IMR-90 (cell line): ENCODE data around the gene SLF2. TPM values are rescaled to one million over a fixed set of nuclear protein-coding genes. Genes with fewer than 3 reads are reported as not detected.
A peak's percentile ranks its signal among the peaks of the same experiment; 100 is the strongest.

Experiments used
- ATAC-seq: fragments of 200-7000 bp; cut with Tn5 transposase; 2 replicates; pipeline ENCODE4 v1.9.1; 2020; ENCODE audit warnings: low read depth, mild to moderate bottlenecking, moderate library complexity
- BruUV-seq: library from RNA; stranded (reverse); fragments of 400-500 nt; replicated peaks from 2 replicates; lab custom pipeline; 2021; lab: Mats Ljungman, UMichigan
- CTCF ChIA-PET: fragments of 300-600 bp; formaldehyde crosslinking; extraction: SDS; loops from one replicate; lab custom pipeline; 2021; ENCODE audit warnings: antibody characterized with exemption; lab: Yijun Ruan, JAX
- POLR2A ChIA-PET: fragments of 300-600 bp; sonication (Branson Sonifier 250); formaldehyde crosslinking; loops from one replicate; lab custom pipeline; 2022; ENCODE audit warnings: antibody characterized with exemption; ENCODE audit not compliant: unreplicated experiment; lab: Charles Lee
- DNase-seq: peaks from one replicate; pipeline ENCODE4 v3.0.0; 2013
- H2AFZ ChIP-seq: replicated peaks from 2 replicates; pipeline ENCODE3; 2013; ENCODE audit warnings: low read length, mild to moderate bottlenecking; ENCODE audit not compliant: poor library complexity
- H2AK5ac ChIP-seq: 2 replicates; pipeline ENCODE4 v1.6.1; 2013; ENCODE audit warnings: low read depth, low read length, inconsistent platforms
- H2AK9ac ChIP-seq: replicated peaks from 2 replicates; pipeline ENCODE3; 2013; ENCODE audit warnings: mild to moderate bottlenecking, low read depth, low read length, moderate library complexity; ENCODE audit not compliant: poor library complexity
- H2BK120ac ChIP-seq: 2 replicates; pipeline ENCODE4 v1.6.1; 2013; ENCODE audit warnings: low read depth, low read length, inconsistent platforms
- H2BK15ac ChIP-seq: 3 replicates; pipeline ENCODE4 v1.6.1; 2013; ENCODE audit warnings: low read depth, low read length, inconsistent platforms
- H2BK20ac ChIP-seq: 2 replicates; pipeline ENCODE4 v1.6.1; 2013; ENCODE audit warnings: low read depth, mild to moderate bottlenecking, inconsistent platforms, low read length, moderate library complexity
- H2BK5ac ChIP-seq: 2 replicates; pipeline ENCODE4 v1.6.1; 2013; ENCODE audit warnings: mild to moderate bottlenecking, low read depth, low read length, inconsistent platforms; ENCODE audit not compliant: poor library complexity, severe bottlenecking
- H3K14ac ChIP-seq: replicated peaks from 2 replicates; pipeline ENCODE4 v1.6.1; 2013; ENCODE audit warnings: low read depth, low read length, inconsistent platforms
- H3K18ac ChIP-seq: 2 replicates; pipeline ENCODE4 v1.6.1; 2013; ENCODE audit warnings: low read depth, low read length, control low read depth
- H3K23ac ChIP-seq: 2 replicates; pipeline ENCODE4 v1.6.1; 2013; ENCODE audit warnings: low read depth, low read length, inconsistent platforms
- H3K27ac ChIP-seq: 2 replicates; pipeline ENCODE4 v1.5.1; 2013; ENCODE audit warnings: mild to moderate bottlenecking, control low read depth, low read length; ENCODE audit not compliant: insufficient read depth
- H3K27me3 ChIP-seq: 2 replicates; pipeline ENCODE4 v1.6.1; 2013; ENCODE audit warnings: low read length; ENCODE audit not compliant: control insufficient read depth, insufficient read depth
- H3K36me3 ChIP-seq: 2 replicates; pipeline ENCODE4 v1.6.1; 2013; ENCODE audit warnings: low read length, mixed read lengths; ENCODE audit not compliant: control insufficient read depth, insufficient read depth
- H3K4ac ChIP-seq: 2 replicates; pipeline ENCODE4 v1.6.1; 2013; ENCODE audit warnings: low read depth, low read length, inconsistent platforms
- H3K4me1 ChIP-seq: 2 replicates; pipeline ENCODE4 v1.6.1; 2013; ENCODE audit warnings: low read length, mixed read lengths; ENCODE audit not compliant: control insufficient read depth, insufficient read depth
- H3K4me2 ChIP-seq: 2 replicates; pipeline ENCODE4 v1.6.1; 2013; ENCODE audit warnings: low read depth, mild to moderate bottlenecking, control low read depth, low read length, moderate library complexity
- H3K4me3 ChIP-seq: 2 replicates; pipeline ENCODE4 v1.5.1; 2013; ENCODE audit warnings: low read depth, mild to moderate bottlenecking, control low read depth, low read length, moderate library complexity; ENCODE audit not compliant: insufficient read depth
- H3K56ac ChIP-seq: 2 replicates; pipeline ENCODE4 v1.6.1; 2013; ENCODE audit warnings: low read length, inconsistent platforms; ENCODE audit not compliant: insufficient read depth; ENCODE audit errors: extremely low read depth
- H3K79me1 ChIP-seq, 2 experiments: 2 replicates each; pipeline ENCODE4 v1.6.1; 2013; ENCODE audit warnings: low read length in 2 of 2, inconsistent platforms in 1 of 2, low read depth in 1 of 2
- H3K9ac ChIP-seq: 2 replicates; pipeline ENCODE4 v1.6.1; 2013; ENCODE audit warnings: low read depth, low read length, control low read depth
- H3K9me1 ChIP-seq: 2 replicates; pipeline ENCODE4 v1.6.1; 2013; ENCODE audit warnings: low read length, inconsistent platforms; ENCODE audit not compliant: insufficient read depth
- H3K9me3 ChIP-seq: 2 replicates; pipeline ENCODE4 v1.6.1; 2013; ENCODE audit warnings: low read length; ENCODE audit not compliant: control insufficient read depth, insufficient read depth
- H4K20me1 ChIP-seq: 2 replicates; pipeline ENCODE4 v1.6.1; 2013; ENCODE audit warnings: low read length, inconsistent platforms; ENCODE audit not compliant: insufficient read depth
- H4K5ac ChIP-seq: 2 replicates; pipeline ENCODE4 v1.6.1; 2013; ENCODE audit warnings: mild to moderate bottlenecking, low read depth, low read length, control low read depth
- H4K8ac ChIP-seq, 2 experiments: 2 replicates each; pipeline ENCODE4 v1.6.1; 2013; ENCODE audit warnings: low read depth in 2 of 2, low read length in 2 of 2, control low read depth in 1 of 2, inconsistent platforms in 1 of 2
- H4K91ac ChIP-seq: 2 replicates; pipeline ENCODE4 v1.6.1; 2013; ENCODE audit warnings: low read depth, low read length, inconsistent platforms; ENCODE audit not compliant: insufficient read depth
- BHLHE40 ChIP-seq: fragments of 150-350 bp; IDR thresholded peaks from 2 replicates; pipeline ENCODE4 v1.6.1; 2016; ENCODE audit warnings: mild to moderate bottlenecking, low read depth, low read length
- CEBPB ChIP-seq: IDR thresholded peaks from 2 replicates; pipeline ENCODE4 v1.6.1; 2012; ENCODE audit warnings: low read depth, low read length, improper control_type of control experiment
- CHD1 ChIP-seq: IDR thresholded peaks from 2 replicates; pipeline ENCODE4 v1.6.1; 2012; ENCODE audit warnings: low read depth, low read length, improper control_type of control experiment
- FOS ChIP-seq: fragments of 150-350 bp; IDR thresholded peaks from 2 replicates; pipeline ENCODE4 v1.6.1; 2016; ENCODE audit warnings: low read depth, low read length
- MAFK ChIP-seq: IDR thresholded peaks from 2 replicates; pipeline ENCODE4 v1.6.1; 2012; ENCODE audit warnings: low read depth, low read length, improper control_type of control experiment
- MAZ ChIP-seq: IDR thresholded peaks from 2 replicates; pipeline ENCODE4 v1.6.1; 2012; ENCODE audit warnings: low read depth, mild to moderate bottlenecking, low read length, improper control_type of control experiment, moderate library complexity, borderline replicate concordance
- MXI1 ChIP-seq: IDR thresholded peaks from 2 replicates; pipeline ENCODE4 v1.6.1; 2012; ENCODE audit warnings: low read depth, mild to moderate bottlenecking, low read length, moderate library complexity, borderline replicate concordance
- NFE2L2 ChIP-seq: fragments of 150-350 bp; IDR thresholded peaks from 2 replicates; pipeline ENCODE4 v1.6.1; 2016; ENCODE audit warnings: low read depth, mild to moderate bottlenecking, low read length
- POLR2A ChIP-seq: IDR thresholded peaks from 2 replicates; pipeline ENCODE4 v1.6.1; 2012; ENCODE audit warnings: mild to moderate bottlenecking, low read depth, low read length
- RAD21 ChIP-seq: IDR thresholded peaks from 2 replicates; pipeline ENCODE4 v1.6.1; 2012; ENCODE audit warnings: low read length, improper control_type of control experiment
- RCOR1 ChIP-seq: IDR thresholded peaks from 2 replicates; pipeline ENCODE4 v1.6.1; 2012; ENCODE audit warnings: mild to moderate bottlenecking, low read length, improper control_type of control experiment; ENCODE audit not compliant: insufficient replicate concordance
- RFX5 ChIP-seq: IDR thresholded peaks from 2 replicates; pipeline ENCODE4 v1.8.0; 2012; ENCODE audit warnings: low read depth, mild to moderate bottlenecking, low read length, moderate library complexity
- SMC3 ChIP-seq: fragments of 150-350 bp; IDR thresholded peaks from 2 replicates; pipeline ENCODE4 v1.6.1; 2016; ENCODE audit warnings: low read depth, mild to moderate bottlenecking, antibody characterized with exemption, low read length, moderate library complexity
- WGBS, 2 experiments: methylation state at CpG; one replicate each; pipeline versions ENCODE4 v1.1.5 to v1.1.7; 2013; ENCODE audit warnings: missing lambda C conversion rate in 2 of 2; ENCODE audit not compliant: insufficient read length in 1 of 2; ENCODE audit errors: extremely low coverage in 2 of 2; 5-methylcytosine and 5-hydroxymethylcytosine counted together
- dilution Hi-C: fragments of 300-500 bp; cut with HindIII; formaldehyde crosslinking; loops from one replicate; pipeline ENCODE4 v1.14.3; 2018; ENCODE audit warnings: low sequenced_read_pairs; ENCODE audit not compliant: unreplicated experiment
- in situ Hi-C: fragments of 300-500 bp; cut with MboI; formaldehyde crosslinking; loops from 3 replicates; pipeline ENCODE4 v1.14.3; 2019; ENCODE audit warnings: low sequenced_read_pairs, inconsistent platforms, mixed read lengths
- intact Hi-C: fragments of 100-400 bp; cut with micrococcal nuclease; formaldehyde crosslinking; loops from 2 replicates; pipeline ENCODE4 v1.10.0; 2022
- polyA plus RNA-seq, 3 experiments: library from polyadenylated mRNA; depleted of rRNA; stranded (reverse); fragments of >200 nt; gene quantifications; 2 replicates each; pipeline ENCODE4 v1.2.3, GENCODE V29; 2012; ENCODE audit warnings: low replicate concordance in 1 of 3
- total RNA-seq: library from RNA; depleted of rRNA; stranded (reverse); fragments of >200 nt; gene quantifications from 2 replicates; pipeline ENCODE4 v1.2.3, GENCODE V29; 2012
- TF ChIP-seq, protein P1 (sequence below): conservative IDR thresholded peaks from 2 replicates; pipeline ENCODE4 v1.5.1; 2012; ENCODE audit warnings: mild to moderate bottlenecking, low read depth, low read length, improper control_type of control experiment
- TF ChIP-seq, protein P2 (sequence below): fragments of 150-350 bp; IDR thresholded peaks from 2 replicates; pipeline ENCODE4 v1.6.1; 2017; ENCODE audit warnings: mild to moderate bottlenecking, antibody characterized with exemption, low read length, low read depth
- TF ChIP-seq, protein P3 (sequence below): fragments of 150-350 bp; IDR thresholded peaks from 2 replicates; pipeline ENCODE4 v1.6.1; 2016; ENCODE audit warnings: low read depth, mild to moderate bottlenecking, low read length, moderate library complexity, borderline replicate concordance

Gene SLF2
- total and polyA plus RNA-seq, 2 of the 4 experiments (the other 2 are of a cell fraction): 8.5 to 21.7 TPM

DNA sequence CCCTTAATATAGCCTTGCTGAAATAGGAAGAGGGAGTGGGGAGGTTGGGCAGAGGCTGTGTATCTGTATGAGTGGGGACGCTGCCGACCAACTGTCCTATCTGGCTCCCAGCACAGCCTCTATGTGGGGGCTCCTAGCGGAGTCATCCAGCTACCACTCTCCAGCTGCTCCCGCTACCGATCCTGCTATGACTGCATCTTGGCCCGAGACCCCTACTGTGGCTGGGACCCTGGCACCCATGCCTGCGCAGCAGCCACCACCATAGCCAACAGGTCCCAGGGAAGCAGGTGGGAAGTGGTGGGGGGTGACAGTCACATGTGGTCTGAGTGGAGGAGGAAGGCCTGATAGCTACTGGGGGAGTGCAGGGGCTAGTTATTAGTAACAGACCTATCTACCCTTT is 67.9 kb downstream of the SLF2 start:
- Histone ChIP-seq H3K4me1 (no peaks in the 10 kb centered on the region), H4K5ac (no peak overlapping the region), H3K18ac (no peak overlapping the region), H3K36me3 (peaks cover 33% of the 10 kb centered on the region), H2AFZ (peak overlapping the region; percentile 33), H4K8ac (no peak overlapping the region), H2BK15ac (no peak overlapping the region), H3K14ac (no peak overlapping the region), H3K4ac (no peak overlapping the region), H3K4me2 (no peak overlapping the region), H2BK20ac (no peak overlapping the region), H3K9me1 (peaks cover 8% of the 10 kb centered on the region), H2AK9ac (no peak overlapping the region), H3K4me3 (no peak overlapping the region), H2BK5ac (no peak overlapping the region), H4K91ac (no peak overlapping the region), H3K56ac (no peak overlapping the region), H3K23ac (no peak overlapping the region), H3K79me1 (peaks cover 7 to 16% of the 10 kb centered on the region in 2 experiments; a peak in 3 of 4 replicates), H2AK5ac (no peak overlapping the region), H3K27me3 (no peaks in the 10 kb centered on the region), H3K27ac (no peak overlapping the region), H2BK120ac (no peak overlapping the region), H3K9me3 (no peaks in the 10 kb centered on the region), H4K20me1 (peaks cover 1% of the 10 kb centered on the region), H3K9ac (no peak overlapping the region)
- no peak for DNase-seq
- CTCF ChIA-PET: no interaction called here
- in situ Hi-C loops (no loop called here), intact Hi-C loops (no loop called here), dilution Hi-C loops (no loop called here)
- no peak for TF ChIP-seq RCOR1
- no peak for TF ChIP-seq SMC3
- TF ChIP-seq RAD21: no peak
- TF ChIP-seq MAZ: no peak
- no peak for TF ChIP-seq FOS
- TF ChIP-seq MAFK: no peak
- no peak for TF ChIP-seq NFE2L2
- TF ChIP-seq, protein P1, sequence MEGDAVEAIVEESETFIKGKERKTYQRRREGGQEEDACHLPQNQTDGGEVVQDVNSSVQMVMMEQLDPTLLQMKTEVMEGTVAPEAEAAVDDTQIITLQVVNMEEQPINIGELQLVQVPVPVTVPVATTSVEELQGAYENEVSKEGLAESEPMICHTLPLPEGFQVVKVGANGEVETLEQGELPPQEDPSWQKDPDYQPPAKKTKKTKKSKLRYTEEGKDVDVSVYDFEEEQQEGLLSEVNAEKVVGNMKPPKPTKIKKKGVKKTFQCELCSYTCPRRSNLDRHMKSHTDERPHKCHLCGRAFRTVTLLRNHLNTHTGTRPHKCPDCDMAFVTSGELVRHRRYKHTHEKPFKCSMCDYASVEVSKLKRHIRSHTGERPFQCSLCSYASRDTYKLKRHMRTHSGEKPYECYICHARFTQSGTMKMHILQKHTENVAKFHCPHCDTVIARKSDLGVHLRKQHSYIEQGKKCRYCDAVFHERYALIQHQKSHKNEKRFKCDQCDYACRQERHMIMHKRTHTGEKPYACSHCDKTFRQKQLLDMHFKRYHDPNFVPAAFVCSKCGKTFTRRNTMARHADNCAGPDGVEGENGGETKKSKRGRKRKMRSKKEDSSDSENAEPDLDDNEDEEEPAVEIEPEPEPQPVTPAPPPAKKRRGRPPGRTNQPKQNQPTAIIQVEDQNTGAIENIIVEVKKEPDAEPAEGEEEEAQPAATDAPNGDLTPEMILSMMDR: no peak
- TF ChIP-seq, protein P2, sequence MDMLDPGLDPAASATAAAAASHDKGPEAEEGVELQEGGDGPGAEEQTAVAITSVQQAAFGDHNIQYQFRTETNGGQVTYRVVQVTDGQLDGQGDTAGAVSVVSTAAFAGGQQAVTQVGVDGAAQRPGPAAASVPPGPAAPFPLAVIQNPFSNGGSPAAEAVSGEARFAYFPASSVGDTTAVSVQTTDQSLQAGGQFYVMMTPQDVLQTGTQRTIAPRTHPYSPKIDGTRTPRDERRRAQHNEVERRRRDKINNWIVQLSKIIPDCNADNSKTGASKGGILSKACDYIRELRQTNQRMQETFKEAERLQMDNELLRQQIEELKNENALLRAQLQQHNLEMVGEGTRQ: no peak
- TF ChIP-seq BHLHE40: no peak
- TF ChIP-seq, protein P3, sequence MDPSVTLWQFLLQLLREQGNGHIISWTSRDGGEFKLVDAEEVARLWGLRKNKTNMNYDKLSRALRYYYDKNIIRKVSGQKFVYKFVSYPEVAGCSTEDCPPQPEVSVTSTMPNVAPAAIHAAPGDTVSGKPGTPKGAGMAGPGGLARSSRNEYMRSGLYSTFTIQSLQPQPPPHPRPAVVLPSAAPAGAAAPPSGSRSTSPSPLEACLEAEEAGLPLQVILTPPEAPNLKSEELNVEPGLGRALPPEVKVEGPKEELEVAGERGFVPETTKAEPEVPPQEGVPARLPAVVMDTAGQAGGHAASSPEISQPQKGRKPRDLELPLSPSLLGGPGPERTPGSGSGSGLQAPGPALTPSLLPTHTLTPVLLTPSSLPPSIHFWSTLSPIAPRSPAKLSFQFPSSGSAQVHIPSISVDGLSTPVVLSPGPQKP: no peak
- no peak for TF ChIP-seq CEBPB
- no peak for TF ChIP-seq POLR2A
- no peak for TF ChIP-seq CHD1
- TF ChIP-seq MXI1: no peak
- TF ChIP-seq RFX5: no peak
- no peak for ATAC-seq
- BruUV-seq: no TSS peak
- POLR2A ChIA-PET: no interaction called here
- no CpG with 5 or more reads among the region's 7 CpGs for WGBS, 2 experiments
